ENCODE results near the gene HMX1. TPM values are rescaled to one million over a fixed set of nuclear protein-coding genes. Genes with fewer than 3 reads are reported as not detected.

The HMX1 gene
- total and polyA plus RNA-seq, 9 donors = not detected

DNA sequence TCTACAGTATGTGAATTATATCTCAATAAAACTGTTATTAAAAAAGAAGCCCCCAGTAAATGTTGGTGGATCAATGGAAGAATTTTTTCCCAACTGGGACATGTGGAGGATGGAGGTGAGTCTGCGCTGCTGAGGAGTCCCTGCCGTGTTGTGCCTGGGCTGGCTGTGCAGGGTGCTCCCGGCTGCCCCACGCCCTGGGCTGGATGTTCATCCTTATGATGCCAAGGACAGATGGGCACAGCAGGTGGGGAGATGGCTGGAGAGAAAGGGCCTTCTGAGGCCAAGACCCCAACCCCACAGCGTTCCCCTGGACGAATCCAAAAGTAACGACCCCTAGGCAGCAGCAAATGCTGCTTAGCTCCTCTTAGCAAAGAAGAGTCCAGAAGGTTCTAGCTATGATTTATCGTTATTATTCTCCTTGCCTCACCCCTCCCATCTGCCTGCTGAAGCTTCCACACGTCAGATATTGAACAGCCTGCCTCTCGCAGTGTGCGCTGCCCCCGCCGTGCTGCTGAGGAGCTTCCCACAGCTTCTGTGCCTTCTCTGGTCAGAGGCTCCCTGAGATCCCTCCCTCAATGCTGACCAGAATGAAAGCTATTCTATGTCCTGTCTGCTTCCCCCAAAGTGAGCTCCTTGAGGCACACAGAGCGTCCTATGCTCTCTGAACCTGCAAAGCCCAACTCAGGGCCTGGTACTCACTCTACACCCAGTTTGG is 26.5 kb downstream of the HMX1 start:
- TF ChIP-seq EP300 (IDR thresholded peaks at IDR 0.05) (no peak), POLR2A (IDR thresholded peaks at IDR 0.05) (no peak)
- TF ChIP-seq, protein P1, sequence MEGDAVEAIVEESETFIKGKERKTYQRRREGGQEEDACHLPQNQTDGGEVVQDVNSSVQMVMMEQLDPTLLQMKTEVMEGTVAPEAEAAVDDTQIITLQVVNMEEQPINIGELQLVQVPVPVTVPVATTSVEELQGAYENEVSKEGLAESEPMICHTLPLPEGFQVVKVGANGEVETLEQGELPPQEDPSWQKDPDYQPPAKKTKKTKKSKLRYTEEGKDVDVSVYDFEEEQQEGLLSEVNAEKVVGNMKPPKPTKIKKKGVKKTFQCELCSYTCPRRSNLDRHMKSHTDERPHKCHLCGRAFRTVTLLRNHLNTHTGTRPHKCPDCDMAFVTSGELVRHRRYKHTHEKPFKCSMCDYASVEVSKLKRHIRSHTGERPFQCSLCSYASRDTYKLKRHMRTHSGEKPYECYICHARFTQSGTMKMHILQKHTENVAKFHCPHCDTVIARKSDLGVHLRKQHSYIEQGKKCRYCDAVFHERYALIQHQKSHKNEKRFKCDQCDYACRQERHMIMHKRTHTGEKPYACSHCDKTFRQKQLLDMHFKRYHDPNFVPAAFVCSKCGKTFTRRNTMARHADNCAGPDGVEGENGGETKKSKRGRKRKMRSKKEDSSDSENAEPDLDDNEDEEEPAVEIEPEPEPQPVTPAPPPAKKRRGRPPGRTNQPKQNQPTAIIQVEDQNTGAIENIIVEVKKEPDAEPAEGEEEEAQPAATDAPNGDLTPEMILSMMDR (IDR thresholded peaks at IDR 0.05) = no peak
- no peaks in the 10 kb centered on the region for H3K9me3 ChIP-seq
- no peak overlapping the region for H3K4me3 ChIP-seq
- no peak overlapping the region for H3K27ac ChIP-seq
- no peaks in the 10 kb centered on the region for H3K36me3 ChIP-seq
- peak in 2 of 5 donors; percentile 3 to 4 for DNase-seq
- H3K27me3 ChIP-seq = no peaks in the 10 kb centered on the region
- intact Hi-C loops (cut with DNase I) = no loop called here
- no peaks in the 10 kb centered on the region for H3K4me1 ChIP-seq (ENCODE audit: insufficient read depth)
- 59 to 71% (median 62%) methylated on average over 14 of the region's 14 CpGs for whole genome bisulfite sequencing, 3 donors

DNA sequence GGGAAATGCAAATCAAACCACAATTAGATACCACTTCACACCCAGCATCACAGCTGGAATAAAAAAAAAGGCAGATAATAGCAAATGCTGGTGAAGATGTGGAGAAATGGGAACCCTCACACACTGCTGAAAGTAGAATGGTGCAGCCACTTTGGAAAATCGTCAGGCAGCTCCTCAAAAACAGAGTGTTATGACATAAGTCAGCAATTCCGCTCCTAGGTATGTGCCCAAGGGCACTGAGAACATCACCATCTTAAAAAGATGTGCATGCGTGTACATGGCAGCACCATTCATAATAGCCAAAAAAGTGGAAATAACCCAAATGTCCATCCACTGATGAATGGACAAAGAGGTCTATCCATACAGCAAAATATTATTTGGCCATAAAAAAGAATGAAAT is 28.0 kb downstream of the HMX1 start:
- no peak overlapping the region for H3K27ac ChIP-seq
- intact Hi-C loops (cut with DNase I) = no loop called here
- H3K27me3 ChIP-seq = no peaks in the 10 kb centered on the region
- H3K36me3 ChIP-seq = no peaks in the 10 kb centered on the region
- 80 to 86% (median 81%) methylated on average over 3 of the region's 3 CpGs for WGBS, 3 donors
- no peaks in the 10 kb centered on the region for H3K4me1 ChIP-seq (ENCODE audit: insufficient read depth)
- no peak overlapping the region for H3K4me3 ChIP-seq
- no peak for DNase-seq
- TF ChIP-seq EP300 (IDR thresholded peaks at IDR 0.05) = no peak
- no peak for TF ChIP-seq POLR2A (IDR thresholded peaks at IDR 0.05)
- TF ChIP-seq, protein P1 (IDR thresholded peaks at IDR 0.05) = no peak
- no peaks in the 10 kb centered on the region for H3K9me3 ChIP-seq

DNA sequence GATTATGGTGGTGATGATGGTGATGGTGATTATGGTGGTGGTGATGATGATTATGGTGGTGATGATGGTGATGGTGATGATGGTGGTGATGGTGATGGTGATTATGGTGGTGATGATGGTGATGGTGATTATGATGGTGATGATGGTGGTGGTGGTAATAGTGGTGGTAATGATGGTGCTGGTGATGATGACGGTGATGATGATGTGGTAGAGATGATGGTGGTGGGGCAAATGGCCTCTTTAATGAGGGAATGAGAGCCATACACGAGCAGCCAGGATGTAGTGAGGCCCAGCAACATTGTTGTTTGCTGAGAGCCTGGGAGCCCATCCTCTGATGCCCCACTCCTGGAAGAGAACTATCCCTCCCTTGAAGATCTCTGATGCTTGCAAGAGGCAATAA is 29.0 kb downstream of the HMX1 start:
- intact Hi-C loops (cut with DNase I) = no loop called here
- Histone ChIP-seq H3K27ac (no peak overlapping the region), H3K36me3 (no peaks in the 10 kb centered on the region), H3K9me3 (no peaks in the 10 kb centered on the region), H3K4me1 (ENCODE audit: insufficient read depth) (no peaks in the 10 kb centered on the region), H3K27me3 (no peaks in the 10 kb centered on the region), H3K4me3 (no peak overlapping the region)
- 25 to 76% (median 56%) methylated on average over 2 of the region's 2 CpGs for WGBS, 3 donors
- no peak for DNase-seq
- TF ChIP-seq POLR2A (IDR thresholded peaks at IDR 0.05) = no peak

DNA sequence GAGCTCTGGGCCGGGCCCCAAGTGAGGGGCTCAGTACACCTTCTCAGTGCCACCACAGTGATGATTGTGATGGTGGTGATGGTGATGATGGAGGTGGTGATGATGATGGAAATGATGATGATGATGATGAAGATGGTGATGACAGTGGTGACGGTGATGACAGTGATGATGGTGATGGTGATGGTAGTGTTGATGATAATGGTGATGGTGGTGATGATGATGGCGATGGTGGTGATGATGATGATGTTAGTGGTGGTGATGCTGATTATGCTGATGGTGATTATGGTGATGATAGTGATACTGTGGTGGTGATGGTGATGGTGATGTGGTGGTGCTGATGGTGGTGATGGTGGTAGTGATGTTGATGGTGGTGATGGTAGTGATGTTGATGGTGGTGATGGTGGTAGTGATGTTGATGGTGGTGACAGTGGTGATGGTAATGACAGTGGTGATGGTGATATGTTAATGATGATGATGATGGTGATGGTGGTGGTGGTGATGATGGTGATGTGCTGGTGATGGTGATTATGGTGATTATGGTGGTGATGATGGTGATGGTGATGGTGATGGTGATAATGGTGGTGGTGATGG is 29.9 kb downstream of the HMX1 start:
- no peaks in the 10 kb centered on the region for H3K36me3 ChIP-seq
- DNase-seq = no peak
- WGBS, 3 donors = 93 to 95% (median 95%) methylated on average over 3 of the region's 3 CpGs
- no peaks in the 10 kb centered on the region for H3K27me3 ChIP-seq
- no peak overlapping the region for H3K27ac ChIP-seq
- TF ChIP-seq EP300 (IDR thresholded peaks at IDR 0.05) (no peak), POLR2A (IDR thresholded peaks at IDR 0.05) (no peak)
- TF ChIP-seq, protein P1 (IDR thresholded peaks at IDR 0.05) = no peak
- no peak overlapping the region for H3K4me3 ChIP-seq
- no peaks in the 10 kb centered on the region for H3K9me3 ChIP-seq
- H3K4me1 ChIP-seq (ENCODE audit: insufficient read depth) = no peaks in the 10 kb centered on the region
- intact Hi-C loops (cut with DNase I) = no loop called here

DNA sequence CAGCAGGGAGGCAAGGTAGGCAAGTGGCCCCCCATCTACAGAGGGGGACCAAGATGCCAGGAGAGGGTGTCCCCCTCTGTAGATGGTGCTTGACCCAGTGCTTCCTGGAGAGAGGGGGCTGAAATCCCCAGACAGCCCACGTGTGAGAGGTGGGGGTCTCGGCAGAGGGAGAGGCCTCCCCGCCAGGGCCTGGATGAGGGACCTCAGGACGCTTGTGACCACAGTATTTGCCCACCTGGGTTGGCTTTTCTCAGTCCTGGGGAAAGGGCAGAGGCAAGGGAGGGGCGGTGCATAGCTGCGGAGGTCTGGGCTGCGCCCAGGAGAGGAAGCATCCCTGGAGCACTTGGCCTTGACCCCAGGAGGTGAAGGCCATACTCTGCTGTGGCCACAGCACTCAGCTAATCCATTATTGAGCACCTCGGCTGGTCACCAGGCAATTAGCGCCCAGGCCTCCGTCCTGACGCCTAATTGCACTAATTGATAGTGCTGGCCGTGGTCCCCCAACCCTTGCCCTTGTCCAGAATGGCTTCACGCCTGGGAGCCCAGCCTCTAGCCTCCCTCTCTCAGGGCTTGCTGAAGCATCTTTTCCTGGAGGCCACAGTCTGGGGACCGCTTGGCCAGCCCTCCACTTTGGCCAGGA is 30.7 kb downstream of the HMX1 start:
- 69 to 76% (median 75%) methylated on average over 14 of the region's 14 CpGs for WGBS, 3 donors
- peak in 2 of 5 donors; percentile 1 to 12 for DNase-seq
- intact Hi-C loops (cut with DNase I) = no loop called here

More for the DNA sequence above, 30.7 kb downstream of the HMX1 start:
- no peak for TF ChIP-seq POLR2A (IDR thresholded peaks at IDR 0.05)
- TF ChIP-seq EP300 (IDR thresholded peaks at IDR 0.05) = no peak
- TF ChIP-seq, protein P1 (IDR thresholded peaks at IDR 0.05) = no peak
- Histone ChIP-seq H3K4me3 (no peak overlapping the region), H3K27ac (no peak overlapping the region), H3K9me3 (no peaks in the 10 kb centered on the region), H3K4me1 (ENCODE audit: insufficient read depth) (no peaks in the 10 kb centered on the region), H3K36me3 (no peaks in the 10 kb centered on the region), H3K27me3 (no peaks in the 10 kb centered on the region)
